Central memory CD8-positive, alpha-beta T cell (primary cell): ENCODE measurements around the gene ITGA2.

Source experiments
- ATAC-seq: fragments of 150-1000 bp; cut with Tn5 transposase; replicated peaks from 2 replicates; pipeline ENCODE4 v1.10.0; 2022; ENCODE audit warnings: mild to moderate bottlenecking, moderate FRiP score, moderate number of reproducible peaks; ENCODE audit not compliant: poor library complexity, severe bottlenecking; ENCODE audit errors: extremely low read depth
- DNase-seq, 2 donors: peaks; one replicate each; pipeline ENCODE4 v3.0.0; 2021; ENCODE audit warnings: low spot score in 2 of 2
- H3K27ac Mint-ChIP-seq: one replicate; pipeline ENCODE4 v1.8.0; 2022; ENCODE audit warnings: low read depth, mild to moderate bottlenecking, moderate library complexity, mixed read lengths
- H3K27me3 Mint-ChIP-seq: one replicate; pipeline ENCODE4 v1.8.0; 2022; ENCODE audit warnings: mixed read lengths
- H3K36me3 Mint-ChIP-seq: one replicate; pipeline ENCODE4 v1.8.0; 2022; ENCODE audit warnings: mild to moderate bottlenecking, moderate library complexity, mixed read lengths; ENCODE audit not compliant: insufficient read depth
- H3K4me1 Mint-ChIP-seq: one replicate; pipeline ENCODE4 v1.8.0; 2022; ENCODE audit warnings: mixed read lengths
- H3K4me3 Mint-ChIP-seq: one replicate; pipeline ENCODE4 v1.8.0; 2022; ENCODE audit warnings: mild to moderate bottlenecking, moderate library complexity, mixed read lengths
- H3K9me3 Mint-ChIP-seq: one replicate; pipeline ENCODE4 v1.8.0; 2022; ENCODE audit warnings: mixed read lengths

ITGA2 gene

DNA sequence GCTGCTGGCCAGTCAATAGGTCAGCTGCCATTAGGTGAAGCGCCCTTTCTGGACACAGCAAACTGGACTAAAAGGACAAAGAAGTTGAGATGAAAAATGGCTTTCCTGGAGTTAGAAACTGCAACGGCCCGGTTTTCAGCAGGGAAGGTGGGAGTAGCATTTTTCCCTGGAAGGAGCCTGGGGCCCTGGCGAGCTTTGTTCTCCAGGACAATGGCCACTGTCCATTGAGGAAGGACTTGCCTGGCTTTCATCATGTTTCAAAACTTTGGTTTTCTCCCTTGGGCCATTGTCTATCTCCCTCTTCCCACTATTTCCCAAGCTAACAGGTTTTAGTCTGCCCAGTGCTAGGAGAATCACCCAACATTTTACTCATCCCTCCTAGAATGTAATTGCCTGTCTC is 64.2 kb downstream of the ITGA2 start:
- ATAC-seq (no peak), DNase-seq (no peak)
- H3K36me3 Mint-ChIP-seq, result no peaks in the 10 kb centered on the region
- no peaks in the 10 kb centered on the region for H3K4me1 Mint-ChIP-seq
- H3K4me3 Mint-ChIP-seq, result no peak overlapping the region
- H3K9me3 Mint-ChIP-seq, result no peaks in the 10 kb centered on the region
- peaks cover 23% of the 10 kb centered on the region for H3K27me3 Mint-ChIP-seq
- no peak overlapping the region for H3K27ac Mint-ChIP-seq

DNA sequence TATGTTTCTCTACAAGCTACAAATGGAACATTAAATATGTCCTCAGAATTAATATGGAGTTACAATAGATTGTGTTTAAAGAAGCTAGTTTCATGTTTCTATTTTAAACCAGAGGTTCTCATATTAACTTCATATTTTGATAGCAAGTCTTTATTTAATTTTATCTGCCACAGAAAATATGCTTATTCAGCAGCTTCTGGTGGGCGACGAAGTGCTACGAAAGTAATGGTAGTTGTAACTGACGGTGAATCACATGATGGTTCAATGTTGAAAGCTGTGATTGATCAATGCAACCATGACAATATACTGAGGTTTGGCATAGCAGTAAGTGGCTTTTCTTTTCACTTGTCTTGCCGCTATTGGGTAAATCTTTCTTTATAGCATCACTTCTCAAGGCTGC is 66.2 kb downstream of the ITGA2 start:
- Mint-ChIP-seq H3K4me3 (no peak overlapping the region), H3K27ac (no peak overlapping the region), H3K27me3 (peaks cover 32% of the 10 kb centered on the region), H3K36me3 (no peaks in the 10 kb centered on the region), H3K4me1 (no peaks in the 10 kb centered on the region), H3K9me3 (no peaks in the 10 kb centered on the region)
- ATAC-seq, result no peak
- DNase-seq, result no peak

GRCh38 chr5:53059281-53059680 is 70.1 kb downstream of the ITGA2 start:
- no peaks in the 10 kb centered on the region for H3K4me1 Mint-ChIP-seq
- no peak overlapping the region for H3K27ac Mint-ChIP-seq
- H3K27me3 Mint-ChIP-seq, result peaks cover 28% of the 10 kb centered on the region
- H3K9me3 Mint-ChIP-seq, result no peaks in the 10 kb centered on the region
- no peak for DNase-seq
- H3K4me3 Mint-ChIP-seq, result no peak overlapping the region
- H3K36me3 Mint-ChIP-seq, result no peaks in the 10 kb centered on the region
- ATAC-seq, result no peak

DNA sequence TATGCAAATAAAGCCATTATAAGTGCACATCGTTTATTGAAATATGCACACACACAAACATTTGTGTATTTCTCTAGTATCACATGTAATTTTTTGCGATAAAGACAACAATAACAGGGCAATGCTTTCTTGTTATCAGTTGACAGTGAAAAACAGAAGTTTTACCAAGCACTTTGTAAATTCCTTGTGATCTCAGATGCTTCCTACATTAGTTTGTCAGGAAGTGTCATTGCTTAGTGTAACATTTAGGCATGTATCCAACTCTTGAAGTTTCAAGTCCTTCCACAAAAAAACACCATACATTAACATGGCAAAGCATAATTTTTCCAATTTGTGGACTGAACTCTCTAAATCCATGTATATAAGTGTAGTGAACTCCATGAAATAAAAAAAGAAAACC is 74.0 kb downstream of the ITGA2 start:
- ATAC-seq (no peak), DNase-seq (no peak)
- Mint-ChIP-seq H3K4me3 (no peak overlapping the region), H3K4me1 (no peaks in the 10 kb centered on the region), H3K9me3 (no peaks in the 10 kb centered on the region), H3K36me3 (no peaks in the 10 kb centered on the region), H3K27ac (no peak overlapping the region), H3K27me3 (peaks cover 18% of the 10 kb centered on the region)

DNA sequence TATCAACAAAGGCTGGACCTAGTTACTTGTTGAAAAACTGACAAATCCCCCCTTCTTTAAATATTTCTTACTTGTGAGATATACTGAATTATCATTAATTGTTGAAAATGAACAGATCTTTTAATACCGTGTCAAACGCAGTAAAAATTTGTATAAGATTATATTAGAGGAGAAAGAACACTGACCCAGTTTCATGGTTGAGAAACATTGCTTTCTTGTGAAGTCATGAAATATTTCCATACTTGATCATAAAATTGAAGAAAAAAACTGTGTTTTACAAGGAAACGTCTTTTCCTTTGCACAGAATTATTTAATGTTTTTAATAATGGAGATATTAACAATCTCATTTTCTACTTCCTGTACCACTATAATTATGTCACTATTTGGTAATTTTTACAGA is 74.6 kb downstream of the ITGA2 start:
- no peak for ATAC-seq
- Mint-ChIP-seq H3K27ac (no peak overlapping the region), H3K9me3 (no peaks in the 10 kb centered on the region), H3K4me1 (no peaks in the 10 kb centered on the region), H3K36me3 (no peaks in the 10 kb centered on the region), H3K27me3 (peaks cover 11% of the 10 kb centered on the region), H3K4me3 (no peak overlapping the region)
- no peak for DNase-seq

- no peaks in the 10 kb centered on the region for H3K36me3 Mint-ChIP-seq
- no peak overlapping the region for H3K4me3 Mint-ChIP-seq
- H3K9me3 Mint-ChIP-seq, result no peaks in the 10 kb centered on the region
- no peak for ATAC-seq
- H3K27ac Mint-ChIP-seq, result no peak overlapping the region
- H3K4me1 Mint-ChIP-seq, result no peaks in the 10 kb centered on the region
- no peak for DNase-seq
- H3K27me3 Mint-ChIP-seq, result no peaks in the 10 kb centered on the region
Measured at GRCh38 chr5:53066088-53066487, 76.9 kb downstream of the ITGA2 start.

GRCh38 chr5:53067641-53068040 is 78.5 kb downstream of the ITGA2 start:
- no peaks in the 10 kb centered on the region for H3K4me1 Mint-ChIP-seq
- no peak overlapping the region for H3K27ac Mint-ChIP-seq
- ATAC-seq (no peak), DNase-seq (no peak)
- no peak overlapping the region for H3K4me3 Mint-ChIP-seq
- no peaks in the 10 kb centered on the region for H3K9me3 Mint-ChIP-seq
- H3K27me3 Mint-ChIP-seq, result no peaks in the 10 kb centered on the region
- no peaks in the 10 kb centered on the region for H3K36me3 Mint-ChIP-seq

- H3K36me3 Mint-ChIP-seq, result no peaks in the 10 kb centered on the region
- DNase-seq (no peak), ATAC-seq (no peak)
- no peaks in the 10 kb centered on the region for H3K4me1 Mint-ChIP-seq
- H3K9me3 Mint-ChIP-seq, result no peaks in the 10 kb centered on the region
- no peak overlapping the region for H3K27ac Mint-ChIP-seq
- H3K4me3 Mint-ChIP-seq, result no peak overlapping the region
- H3K27me3 Mint-ChIP-seq, result peaks cover 7% of the 10 kb centered on the region
Measured at GRCh38 chr5:53068291-53068836, 79.2 kb downstream of the ITGA2 start.

DNA sequence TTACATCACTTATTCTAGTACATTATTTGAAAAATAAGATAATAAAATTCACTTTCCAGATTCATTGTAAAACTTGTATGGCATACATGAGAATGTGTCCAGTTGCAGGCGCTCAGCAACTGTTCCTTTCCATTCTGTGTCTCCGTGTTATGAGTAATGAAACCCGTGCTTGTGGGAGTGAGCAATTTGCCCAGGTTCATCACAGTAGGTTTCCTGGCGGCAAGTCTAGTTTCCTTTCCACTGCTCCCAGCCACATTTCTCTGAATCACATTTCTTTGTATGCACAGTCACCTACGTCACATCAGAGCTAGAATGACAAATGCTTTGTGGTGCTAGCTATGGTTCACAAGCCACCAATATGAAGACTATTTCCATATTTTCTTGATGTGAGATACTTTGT is 80.5 kb downstream of the ITGA2 start:
- Mint-ChIP-seq H3K27ac (no peak overlapping the region), H3K4me3 (no peak overlapping the region), H3K9me3 (no peaks in the 10 kb centered on the region), H3K36me3 (no peaks in the 10 kb centered on the region), H3K27me3 (peaks cover 12% of the 10 kb centered on the region), H3K4me1 (no peaks in the 10 kb centered on the region)
- ATAC-seq (no peak), DNase-seq (no peak)

GRCh38 chr5:53071298-53071697 is 82.1 kb downstream of the ITGA2 start:
- no peaks in the 10 kb centered on the region for H3K4me1 Mint-ChIP-seq
- DNase-seq, result no peak
- peaks cover 12% of the 10 kb centered on the region for H3K27me3 Mint-ChIP-seq
- H3K4me3 Mint-ChIP-seq, result no peak overlapping the region
- no peaks in the 10 kb centered on the region for H3K36me3 Mint-ChIP-seq
- H3K27ac Mint-ChIP-seq, result no peak overlapping the region
- H3K9me3 Mint-ChIP-seq, result no peaks in the 10 kb centered on the region
- ATAC-seq, result no peak

GRCh38 chr5:53071738-53072137 is 82.6 kb downstream of the ITGA2 start:
- ATAC-seq, result no peak
- Mint-ChIP-seq H3K9me3 (no peaks in the 10 kb centered on the region), H3K4me1 (no peaks in the 10 kb centered on the region), H3K27me3 (peaks cover 12% of the 10 kb centered on the region), H3K36me3 (no peaks in the 10 kb centered on the region), H3K4me3 (no peak overlapping the region), H3K27ac (no peak overlapping the region)
- DNase-seq, result no peak

- H3K9me3 Mint-ChIP-seq, result no peaks in the 10 kb centered on the region
- H3K27ac Mint-ChIP-seq, result no peak overlapping the region
- ATAC-seq (no peak), DNase-seq (no peak)
- no peak overlapping the region for H3K4me3 Mint-ChIP-seq
- H3K27me3 Mint-ChIP-seq, result peaks cover 12% of the 10 kb centered on the region
- H3K36me3 Mint-ChIP-seq, result no peaks in the 10 kb centered on the region
- no peaks in the 10 kb centered on the region for H3K4me1 Mint-ChIP-seq
Measured at GRCh38 chr5:53073348-53073747, 84.2 kb downstream of the ITGA2 start.

DNA sequence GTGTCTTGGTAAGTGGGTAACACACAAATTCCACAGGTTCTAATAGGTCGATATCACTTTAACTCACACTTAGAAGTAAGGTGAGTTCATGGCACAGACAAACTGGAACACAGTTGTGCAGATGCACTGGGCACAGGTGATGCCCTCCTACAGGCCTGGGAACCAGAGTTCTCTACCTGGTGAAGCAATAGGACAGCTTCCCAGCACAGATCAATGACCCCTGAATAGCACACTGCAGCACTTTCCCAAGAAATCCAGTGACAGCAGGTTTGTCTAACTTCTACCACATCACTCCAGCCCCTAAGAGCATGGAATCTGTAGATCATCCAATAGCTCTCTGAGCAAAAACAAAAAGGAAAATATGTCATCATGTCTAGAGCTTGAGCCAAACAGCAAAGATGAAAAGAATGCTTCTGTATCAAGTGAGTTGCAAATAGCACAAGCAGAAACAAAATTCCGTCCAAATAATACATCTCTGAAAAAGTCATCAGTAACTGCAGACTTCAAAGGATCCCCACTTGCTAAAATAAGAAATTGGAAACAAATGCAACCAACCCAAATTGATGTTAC is 86.9 kb downstream of the ITGA2 start:
- ATAC-seq (no peak), DNase-seq (no peak)
- Mint-ChIP-seq H3K27me3 (peaks cover 12% of the 10 kb centered on the region), H3K9me3 (no peaks in the 10 kb centered on the region), H3K36me3 (no peaks in the 10 kb centered on the region), H3K4me1 (no peaks in the 10 kb centered on the region), H3K27ac (no peak overlapping the region), H3K4me3 (no peak overlapping the region)

DNA sequence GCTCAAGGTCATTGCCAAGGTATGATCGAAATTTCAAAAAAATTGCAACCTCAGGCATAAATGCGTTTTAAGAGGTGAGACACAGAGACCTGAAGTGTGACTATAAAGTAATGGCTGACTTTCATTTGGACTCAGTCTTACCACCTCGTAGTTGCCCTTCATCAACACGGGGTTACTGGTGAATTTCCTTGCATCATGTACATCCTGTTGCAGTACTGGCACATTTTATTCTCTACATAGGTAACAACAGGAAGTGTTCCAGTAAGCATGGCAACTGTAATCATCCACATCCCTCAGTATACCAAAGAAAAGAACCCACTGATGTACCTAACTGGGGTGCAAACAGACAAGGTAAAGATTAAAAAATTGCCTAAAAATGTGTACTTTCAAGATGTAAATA is 91.1 kb downstream of the ITGA2 start:
- H3K4me3 Mint-ChIP-seq, result no peak overlapping the region
- H3K27me3 Mint-ChIP-seq, result peaks cover 15% of the 10 kb centered on the region
- H3K4me1 Mint-ChIP-seq, result no peaks in the 10 kb centered on the region
- H3K9me3 Mint-ChIP-seq, result no peaks in the 10 kb centered on the region
- ATAC-seq (no peak), DNase-seq (no peak)
- H3K36me3 Mint-ChIP-seq, result no peaks in the 10 kb centered on the region
- H3K27ac Mint-ChIP-seq, result no peak overlapping the region
